ENCODE measurements around the gene CENPP. TPM values are rescaled to one million over a fixed set of nuclear protein-coding genes. Genes with fewer than 3 reads are reported as not detected.

The CENPP gene
- 1.7 and 15.1 TPM in 2 replicates for total RNA-seq

GRCh38 chr9:92325269-92325990 lies at the start of gene CENPP, which contains the start of gene NOL8:
Gene CENPP, plus strand, starts transcription at chr9:92325953.
Gene NOL8, minus strand, starts transcription at chr9:92325350. Its CDS starts 1,189 bp downstream, at chr9:92324161.

GRCh38 chr9:92293452-92294296 lies 32.1 kb upstream of the CENPP start, which contains the start of gene IARS1:
Gene IARS1, minus strand, starts transcription at chr9:92293697. Its CDS starts 4,278 bp downstream, at chr9:92289419.

GRCh38 chr9:92404042-92404836 lies 78.5 kb downstream of the CENPP start, which contains the start of gene OGN:
Gene OGN, minus strand, starts transcription at chr9:92404578. Its CDS starts 1,171 bp downstream, at chr9:92403407.

GRCh38 chr9:92424340-92424739 lies 98.6 kb downstream of the CENPP start, which contains the start of gene OMD:
Gene OMD, minus strand, starts transcription at chr9:92424471. Its CDS starts 6,913 bp downstream, at chr9:92417558.

GRCh38 chr9:92482329-92482728 lies 156.6 kb downstream of the CENPP start, which contains the start of gene ASPN:
Gene ASPN, minus strand, starts transcription at chr9:92482506.

GRCh38 chr9:92535940-92536850 lies 210.4 kb downstream of the CENPP start, which contains the start of gene ECM2:
Gene ECM2, minus strand, starts transcription at chr9:92535990. Its CDS starts 13,124 bp downstream, at chr9:92522866.

Other genes with a start within 250 kb of the CENPP start
- 117 and 147 TPM in 2 replicates for gene SPTLC1, start 210.5 kb upstream of the CENPP start, total RNA-seq
- 257 and 319 TPM in 2 replicates for gene IARS1, start 32.3 kb upstream of the CENPP start, total RNA-seq
- gene NOL8, start 603 bp upstream of the CENPP start, total RNA-seq: 24.3 and 32.7 TPM in 2 replicates
- 17.5 and 19.6 TPM in 2 replicates for gene OGN, start 78.6 kb downstream of the CENPP start, total RNA-seq
- gene OMD, start 98.5 kb downstream of the CENPP start, total RNA-seq: 0.33 and 0.73 TPM in 2 replicates
- gene ASPN, start 156.6 kb downstream of the CENPP start, total RNA-seq: 7.1 and 15.2 TPM in 2 replicates
- gene ECM2, start 210.0 kb downstream of the CENPP start, total RNA-seq: 5.7 and 6.1 TPM in 2 replicates

Data from smooth muscle cell of trachea (primary cell).